HG02884 (cell line): ENCODE measurements around the gene EXOC6B.
"Not testable (repeated sequence)": the region's sequence is repeated elsewhere in the genome, so short reads cannot be mapped to it uniquely, and the experiment has no call there.

Experiments used
- ATAC-seq: cut with Tn5 transposase; IDR thresholded peaks from one replicate; pipeline ENCODE4 v1.9.1; 2021; ENCODE audit warnings: mild to moderate bottlenecking, moderate library complexity; ENCODE audit not compliant: unreplicated experiment

Gene EXOC6B

DNA sequence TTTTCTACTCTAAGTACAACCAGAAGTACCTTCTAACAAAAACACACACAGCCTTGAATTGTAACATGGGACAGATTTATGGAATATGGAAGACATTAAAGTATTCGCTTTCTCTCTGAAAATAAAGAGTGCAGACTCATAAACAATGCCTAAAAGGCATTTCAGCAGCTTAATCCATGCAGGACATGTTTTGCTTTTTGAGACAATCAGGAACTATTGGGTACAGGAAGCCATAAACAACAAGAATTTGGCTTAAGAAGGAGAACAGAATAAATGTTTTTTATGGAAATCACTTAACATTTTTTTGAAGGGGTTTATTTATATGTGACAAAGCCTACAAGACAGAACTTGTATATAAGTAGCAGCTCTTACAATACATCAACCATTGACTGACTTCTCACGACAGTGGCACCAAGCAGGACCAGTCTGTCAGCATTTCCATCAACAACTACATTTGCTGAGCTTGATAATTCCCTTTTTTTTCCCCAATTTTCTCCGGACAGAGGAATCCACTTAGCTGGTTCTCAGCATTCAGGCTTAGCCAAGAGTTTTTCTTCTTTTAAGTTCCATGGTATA lies 140.1 kb downstream of the EXOC6B start:
- no peak for ATAC-seq

DNA sequence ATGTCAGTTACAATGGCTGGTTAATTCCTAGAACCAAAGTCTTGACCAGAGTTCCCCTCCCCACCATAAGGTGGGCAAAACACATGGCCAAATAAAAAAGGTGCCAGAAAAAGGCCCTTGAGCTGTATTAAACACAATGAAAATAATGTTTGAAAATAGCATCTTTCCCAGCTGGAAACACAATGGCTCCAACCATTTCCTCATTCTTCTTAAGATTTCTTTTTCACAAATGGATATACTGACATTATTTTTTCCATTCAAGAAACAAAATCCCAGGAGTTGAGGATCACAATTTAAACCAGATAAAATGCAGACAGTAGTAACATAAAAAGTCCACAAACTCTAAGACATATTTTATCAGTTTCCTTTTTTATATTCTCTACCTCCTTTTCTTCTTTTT lies 143.8 kb downstream of the EXOC6B start:
- no peak for ATAC-seq

DNA sequence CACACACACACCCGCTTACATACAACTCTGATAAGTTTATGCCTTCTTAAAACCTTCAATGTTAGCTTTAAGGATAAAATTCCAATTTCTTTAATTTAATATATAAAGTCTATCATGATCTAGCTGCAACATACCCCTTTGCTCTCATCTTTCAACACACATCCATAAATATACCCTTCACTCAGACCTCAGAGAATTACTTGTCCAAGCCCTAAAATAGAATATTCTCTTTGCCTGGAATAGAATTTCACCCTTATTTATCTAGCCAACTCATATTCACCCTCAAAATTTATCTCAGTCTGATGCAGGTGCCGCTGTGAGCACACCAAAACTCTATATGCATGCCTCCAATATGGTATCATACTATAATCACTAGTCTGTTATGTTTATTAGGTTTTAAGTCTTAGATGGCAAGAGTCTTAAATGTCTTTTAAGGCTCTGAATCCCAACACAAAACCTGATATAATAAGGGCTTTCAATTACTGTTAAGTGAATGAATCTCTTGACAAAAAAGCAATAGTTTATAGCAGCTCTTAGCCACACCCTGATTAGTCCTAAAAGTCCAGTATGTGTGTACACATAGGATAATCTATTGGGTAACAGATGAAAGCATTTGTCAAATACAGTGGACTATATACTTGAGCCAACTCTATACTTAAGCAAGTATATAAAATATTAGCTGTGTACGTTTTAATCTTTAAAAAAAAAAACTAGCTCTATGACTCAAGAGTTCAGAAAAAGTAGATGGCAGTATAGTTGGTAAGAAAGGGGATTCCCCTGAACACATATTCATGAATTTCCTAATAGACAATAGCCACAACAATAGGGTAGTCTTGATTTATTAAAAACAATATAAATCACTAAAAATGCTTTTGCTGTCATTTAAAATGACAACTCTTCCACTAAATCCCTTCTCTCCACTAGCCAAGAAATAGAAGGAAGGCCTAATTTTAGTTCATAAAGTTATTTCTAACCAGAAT lies 144.5 kb downstream of the EXOC6B start:
- ATAC-seq = no peak

DNA sequence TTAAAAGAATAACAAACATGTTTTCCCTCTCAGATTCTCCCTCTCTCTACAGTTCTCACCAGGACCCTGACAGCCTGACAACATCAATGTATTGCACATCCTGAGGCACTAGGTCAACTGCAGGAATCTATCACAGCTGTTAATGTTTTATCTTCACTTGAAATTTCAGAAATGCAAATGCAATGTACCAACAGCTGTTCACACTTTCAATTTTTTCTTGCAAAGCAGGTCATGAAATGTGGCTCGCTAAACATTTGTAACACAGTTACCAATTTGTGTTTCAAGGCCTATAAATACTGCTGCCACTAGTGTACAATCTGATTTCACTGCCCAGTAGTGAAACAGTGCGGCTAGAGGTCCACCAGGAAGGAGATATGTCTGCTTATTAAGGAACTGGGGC lies 147.8 kb downstream of the EXOC6B start:
- no peak for ATAC-seq

DNA sequence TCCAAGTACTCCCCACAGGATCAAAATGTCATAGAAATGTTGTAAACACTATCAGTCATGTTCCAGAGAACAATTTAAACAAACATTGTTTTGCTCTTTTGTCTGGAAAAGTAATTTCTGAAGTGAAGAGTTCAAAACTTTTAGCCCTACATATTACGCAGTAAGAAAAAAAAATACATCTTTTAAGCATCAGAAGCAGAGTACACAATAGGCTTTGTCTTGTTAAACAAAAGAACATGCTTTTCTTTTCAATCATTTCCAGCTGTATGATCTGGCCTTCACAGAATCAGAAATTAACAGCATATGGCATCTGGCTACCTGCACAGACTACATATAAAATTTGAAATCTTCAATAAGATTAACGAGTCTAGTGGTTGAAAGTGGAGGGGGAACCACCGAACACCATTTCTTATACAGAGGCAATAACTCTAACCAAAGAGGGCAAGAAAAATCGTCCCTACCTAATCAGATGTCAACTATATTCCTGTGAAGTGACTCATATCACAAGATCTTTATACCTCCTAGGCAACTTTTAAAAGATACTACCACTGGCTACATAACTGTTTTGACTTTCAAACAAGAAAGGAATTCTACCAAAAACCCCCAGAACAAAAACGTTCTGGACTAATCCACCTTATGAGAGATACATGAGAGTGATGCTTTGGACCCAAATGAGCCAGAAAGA lies 149.3 kb downstream of the EXOC6B start:
- ATAC-seq = no peak

DNA sequence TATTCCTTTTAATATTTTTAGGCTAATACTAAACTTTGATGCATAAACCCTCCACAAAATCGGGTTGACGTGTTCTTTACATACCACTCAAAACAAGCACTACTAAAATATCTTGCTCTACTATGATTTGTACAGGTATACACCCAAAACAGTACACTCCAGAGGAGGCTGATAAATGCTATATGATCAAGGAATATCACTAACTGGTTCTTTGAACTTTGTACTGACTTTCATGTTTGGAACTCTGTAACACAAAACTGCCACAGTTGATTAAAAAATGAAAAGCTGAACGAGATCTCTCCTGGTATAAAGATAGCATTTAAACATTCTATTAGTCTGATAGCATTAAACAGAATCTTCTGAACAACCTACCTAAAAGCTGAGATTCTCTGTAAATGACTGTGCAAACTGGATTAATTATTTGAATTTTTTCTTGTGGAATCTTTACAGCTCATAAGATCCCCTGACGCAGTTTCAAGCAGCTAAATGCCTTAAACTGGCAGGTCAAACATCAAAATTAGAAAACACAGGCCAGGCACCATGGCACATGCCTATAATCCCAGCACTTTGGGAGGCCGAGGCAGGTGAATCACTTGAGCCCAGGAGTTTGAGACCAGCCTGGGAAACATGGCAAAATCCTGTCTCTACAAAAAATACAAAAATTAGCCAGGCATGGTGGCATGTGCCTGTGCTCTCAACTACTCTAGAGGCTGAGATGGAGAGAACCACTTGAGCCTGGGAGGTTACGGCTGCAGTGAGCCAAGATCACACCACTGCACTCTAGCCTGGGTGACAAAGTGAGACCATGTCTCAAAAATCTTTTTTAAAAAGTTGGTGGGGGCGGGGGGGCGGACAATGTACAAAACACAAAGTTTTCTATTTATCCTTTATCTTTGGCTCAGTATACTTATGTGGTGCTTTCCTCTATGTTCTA lies 150.6 kb downstream of the EXOC6B start:
- no peak for ATAC-seq

DNA sequence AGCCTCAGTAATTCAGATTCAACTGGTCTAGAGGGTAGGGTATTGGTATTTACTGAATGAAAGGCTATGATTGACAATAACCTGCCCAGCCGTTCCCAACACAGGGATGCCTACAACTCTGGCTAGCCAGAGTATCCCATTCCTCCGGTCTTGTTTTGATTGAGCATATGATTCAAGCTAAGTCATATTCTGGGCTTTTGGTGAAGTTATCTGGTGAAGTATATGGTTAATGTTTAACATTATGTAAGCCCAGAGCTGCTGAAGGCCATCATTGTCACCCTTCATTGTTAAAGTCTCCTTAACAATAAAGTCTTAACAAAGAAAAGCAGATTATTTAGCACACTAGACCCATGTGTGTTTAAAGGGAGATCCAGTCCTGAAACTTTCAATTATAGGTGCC lies 152.6 kb downstream of the EXOC6B start:
- no peak for ATAC-seq

DNA sequence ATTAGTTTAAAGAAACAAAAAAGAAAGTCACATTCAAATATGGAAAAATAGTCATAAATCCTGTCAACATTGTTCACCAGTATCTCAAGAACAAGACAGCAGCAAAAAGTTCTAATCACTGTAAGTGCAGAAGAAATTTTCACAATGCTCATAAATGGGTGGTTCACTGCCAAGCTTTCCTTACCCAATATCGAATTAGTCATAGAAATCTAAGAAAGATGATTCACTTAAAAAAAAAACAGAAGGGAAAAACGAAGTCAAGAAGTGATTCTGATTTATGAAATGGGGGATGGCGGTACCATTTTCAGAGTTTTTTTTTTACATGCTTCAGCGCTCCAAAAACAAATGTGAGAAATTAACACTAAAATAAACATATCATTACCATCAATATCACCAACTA lies 156.7 kb downstream of the EXOC6B start:
- ATAC-seq = no peak

DNA sequence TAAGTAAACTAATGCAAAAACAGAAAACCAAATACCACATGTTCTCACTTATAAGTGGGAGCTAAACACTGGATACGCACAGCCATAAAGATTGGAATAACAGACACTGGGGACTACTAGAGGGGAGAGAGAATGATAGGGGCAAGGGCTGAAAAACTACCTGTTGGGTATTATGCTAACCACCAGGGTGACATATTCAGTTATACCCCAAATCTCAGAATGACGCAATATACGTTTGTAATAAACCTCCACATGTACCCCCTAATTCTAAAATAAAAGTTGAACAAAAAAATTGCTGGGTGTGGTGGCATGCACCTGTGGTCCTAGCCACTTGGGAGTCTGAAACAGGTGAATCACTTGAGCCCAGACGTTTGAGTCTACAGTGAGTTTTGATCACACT lies 157.2 kb downstream of the EXOC6B start:
- no peak for ATAC-seq

DNA sequence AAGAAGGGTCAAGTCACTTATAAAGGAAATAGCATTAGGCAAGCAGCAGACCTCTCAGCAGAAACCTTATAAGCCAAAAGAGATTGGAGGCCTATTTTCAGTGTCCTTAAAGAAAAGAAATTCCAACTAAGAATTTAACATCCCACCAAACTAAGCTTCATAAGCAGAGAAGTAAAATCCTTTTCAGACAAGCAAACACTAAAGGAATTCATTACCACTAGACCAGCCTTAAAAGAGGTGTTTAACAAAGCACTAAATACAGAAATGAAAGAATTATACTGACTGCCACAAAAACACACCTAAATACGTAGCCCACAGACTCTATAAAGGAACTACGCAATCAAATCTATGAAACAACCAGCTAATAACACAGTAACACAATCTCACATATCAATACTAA lies 160.4 kb downstream of the EXOC6B start:
- ATAC-seq = no peak

DNA sequence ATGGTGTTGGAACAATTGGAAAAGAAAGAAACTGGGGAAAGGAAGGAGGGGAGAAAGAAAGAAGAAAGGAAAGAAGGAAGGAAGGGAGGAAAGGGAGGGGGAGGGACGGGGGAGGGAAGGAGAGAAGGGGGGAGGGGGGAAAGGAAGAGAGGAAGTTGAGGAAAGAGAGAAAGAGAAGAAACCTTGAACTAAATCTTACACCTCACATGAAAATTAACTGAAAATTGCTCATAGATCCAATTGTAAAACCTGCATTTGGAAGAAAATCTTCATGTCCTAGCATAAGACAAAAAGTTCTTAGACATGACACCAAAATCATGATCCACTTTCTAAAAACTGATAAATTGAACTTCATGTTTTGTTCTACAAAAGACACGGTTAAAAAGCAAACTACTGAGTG lies 163.8 kb downstream of the EXOC6B start:
- no peak for ATAC-seq

DNA sequence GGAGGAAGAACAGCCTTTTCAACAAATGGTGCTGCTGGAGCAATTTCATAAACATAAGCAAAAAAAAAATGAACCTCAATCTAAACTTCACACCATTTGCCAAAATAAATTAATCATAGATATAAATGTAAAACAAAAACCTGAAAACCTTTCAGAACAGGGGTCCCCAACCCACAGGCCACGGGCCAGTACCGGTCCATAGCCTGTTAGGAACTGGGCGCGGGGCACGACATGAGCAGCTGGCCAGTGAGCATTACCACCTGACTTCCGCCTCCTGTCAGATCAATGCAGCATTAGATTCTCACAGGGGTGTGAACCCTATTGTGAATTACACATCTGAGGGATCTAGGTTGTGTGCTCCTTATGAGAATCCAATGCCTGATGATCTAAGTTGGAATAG lies 176.0 kb downstream of the EXOC6B start:
- ATAC-seq = no peak

DNA sequence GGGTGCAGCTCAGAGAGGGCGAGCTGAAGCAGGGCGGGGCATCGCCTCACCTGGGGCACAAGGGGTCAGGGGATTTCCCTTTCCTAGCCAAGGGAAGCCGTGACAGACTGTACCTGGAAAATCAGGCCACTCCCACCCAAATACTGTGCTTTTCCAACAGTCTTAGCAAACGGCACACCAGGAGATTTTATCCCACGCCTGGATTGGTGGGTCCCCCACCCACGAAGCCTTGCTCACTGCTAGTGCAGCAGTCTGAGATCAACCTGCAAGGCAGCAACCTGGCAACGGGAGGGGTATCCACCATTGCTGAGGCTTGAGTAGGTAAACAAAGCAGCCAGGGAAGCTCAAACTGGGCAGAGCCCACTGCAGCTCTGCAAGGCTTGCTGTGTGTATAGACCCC lies 184.6 kb downstream of the EXOC6B start:
- not testable (repeated sequence) for ATAC-seq

DNA sequence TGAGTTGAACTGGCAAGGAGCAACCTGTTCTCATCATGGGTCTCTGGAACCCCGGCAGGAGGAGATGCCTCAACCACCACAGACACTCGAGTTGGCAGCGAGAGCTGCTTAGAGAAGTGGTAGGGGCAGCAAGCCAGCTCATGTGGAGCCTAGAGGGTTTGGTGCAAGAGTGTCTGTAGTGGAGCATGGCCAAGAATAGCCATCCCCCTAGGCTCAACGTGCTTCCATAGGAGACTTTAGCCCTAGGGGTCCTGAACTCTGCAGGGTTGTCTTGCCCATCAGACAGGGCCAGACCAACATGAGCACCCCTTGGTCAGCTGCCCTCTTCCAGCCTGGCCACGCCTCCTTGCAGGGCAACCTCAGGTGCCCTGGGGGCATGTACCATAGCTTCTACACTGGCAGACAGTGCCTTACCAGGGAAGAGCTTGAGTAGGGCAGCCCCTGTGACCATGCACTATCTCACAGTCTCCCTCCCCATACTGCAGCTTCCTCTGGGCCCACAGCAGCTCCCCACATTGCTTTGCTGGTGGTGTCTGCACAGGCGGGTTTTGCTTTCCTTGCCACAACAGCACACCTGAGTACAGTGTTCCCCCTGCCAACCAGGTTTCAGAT lies 187.1 kb downstream of the EXOC6B start:
- no peak for ATAC-seq

DNA sequence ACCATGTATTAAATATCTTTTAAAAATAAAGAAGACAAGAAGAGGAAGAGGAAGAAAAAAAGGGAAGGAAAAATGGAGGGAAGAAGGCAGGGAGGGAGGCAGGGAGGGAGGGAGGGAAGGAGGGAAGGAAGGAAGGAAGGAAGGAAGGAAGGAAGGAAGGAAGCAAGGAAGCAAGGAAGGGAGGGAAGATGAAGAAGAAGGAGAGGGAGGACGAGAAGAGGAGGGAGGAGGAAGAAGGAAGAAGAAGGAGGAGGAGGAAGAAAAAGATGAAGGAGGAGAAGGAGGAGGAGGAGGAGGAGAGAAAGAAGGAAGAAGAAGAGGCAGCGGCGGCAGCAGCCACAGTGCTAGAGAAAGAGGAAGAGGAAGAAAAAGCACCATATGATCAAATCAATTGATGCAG lies 189.6 kb downstream of the EXOC6B start:
- ATAC-seq = no peak

DNA sequence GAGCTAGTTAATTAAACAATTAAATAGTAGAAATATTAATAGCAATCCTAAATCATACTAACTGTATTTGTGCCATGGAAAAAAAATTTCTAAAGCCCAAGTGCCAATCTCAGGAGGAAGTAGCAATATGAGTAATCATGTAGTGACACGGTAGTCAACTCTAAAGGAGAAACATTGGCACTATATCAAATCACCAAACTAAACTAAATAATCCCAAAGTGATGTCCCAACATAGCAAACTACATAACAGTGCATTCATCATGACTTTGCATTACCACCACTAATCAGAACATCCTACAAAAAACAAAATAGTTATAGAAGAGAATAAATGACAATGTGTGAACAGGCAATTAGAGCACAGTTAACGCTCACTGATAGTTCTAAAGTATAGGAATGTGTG lies 195.1 kb downstream of the EXOC6B start:
- no peak for ATAC-seq

DNA sequence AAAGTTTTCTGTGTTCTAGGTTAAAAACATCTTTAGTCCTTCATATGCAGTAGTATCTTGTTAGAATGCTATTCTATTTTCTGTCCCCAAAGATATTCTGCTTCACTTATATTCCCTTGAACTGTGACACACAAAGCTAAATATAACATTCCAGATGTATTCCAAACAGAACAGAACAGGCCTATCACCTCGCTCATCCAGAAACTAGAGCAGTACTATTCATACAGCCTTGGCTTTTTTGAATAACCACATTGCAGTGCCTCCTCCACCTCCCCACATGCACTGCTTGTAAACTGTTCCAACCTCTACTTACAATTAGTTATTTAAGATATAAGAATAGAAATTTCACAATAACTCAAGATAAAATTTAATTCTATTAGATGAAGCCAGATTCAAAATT lies 196.8 kb downstream of the EXOC6B start:
- no peak for ATAC-seq

DNA sequence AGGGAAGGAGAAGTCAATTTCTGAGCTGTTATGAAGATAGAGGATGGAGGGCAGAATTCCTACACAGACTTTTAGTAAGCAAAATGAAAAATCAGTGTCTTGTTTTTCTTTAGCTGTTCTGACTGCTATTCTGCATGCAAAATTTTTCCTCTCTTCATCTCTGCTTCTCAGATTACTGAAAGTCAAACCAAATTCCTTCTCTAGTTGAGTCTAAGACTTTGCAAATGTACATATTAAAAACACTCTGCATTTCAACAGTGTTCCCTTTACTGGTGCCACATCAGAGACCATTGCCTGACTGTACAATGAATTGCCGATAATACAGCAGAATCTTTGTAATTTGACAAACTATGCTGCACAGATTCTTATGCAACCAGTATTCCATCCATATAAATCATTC lies 198.8 kb downstream of the EXOC6B start:
- ATAC-seq = no peak

DNA sequence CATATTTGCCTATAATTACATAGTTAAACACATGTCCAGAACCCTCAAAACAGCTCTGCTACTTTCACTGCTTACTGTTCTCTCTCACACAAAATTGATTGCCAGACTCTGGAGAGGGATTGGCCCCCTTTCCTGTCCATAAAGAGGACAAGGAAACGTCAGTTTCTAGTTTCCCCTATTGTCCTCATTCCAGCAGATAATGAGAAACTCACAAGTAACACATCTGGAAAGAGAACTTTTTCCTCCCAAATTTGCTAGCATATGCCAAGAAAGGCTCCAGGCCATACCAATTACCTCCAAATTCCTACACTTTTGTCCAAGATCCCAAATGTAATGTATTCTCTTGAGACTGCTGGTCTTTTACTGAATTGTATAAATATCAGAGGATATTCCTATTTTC lies 200.5 kb downstream of the EXOC6B start:
- no peak for ATAC-seq

DNA sequence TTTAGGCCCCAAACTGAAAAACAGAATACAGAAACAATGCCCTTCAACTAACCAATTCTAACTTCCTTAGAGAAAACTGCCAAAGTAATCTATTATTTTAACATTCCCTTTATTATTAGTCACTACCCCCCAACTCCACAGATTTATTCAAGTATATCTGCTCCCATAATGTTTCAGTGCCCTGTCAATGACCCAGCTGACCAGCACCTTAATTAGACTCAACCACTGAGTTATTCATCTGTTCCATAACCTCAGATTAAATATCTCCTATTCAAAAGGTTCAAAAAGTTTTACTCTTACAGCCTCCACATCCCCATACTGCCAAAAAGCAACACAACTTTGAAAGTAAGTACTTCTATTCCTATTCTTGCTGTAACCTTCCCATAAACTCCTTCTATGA lies 202.4 kb downstream of the EXOC6B start:
- no peak for ATAC-seq
